HG02938 (cell line): ENCODE measurements around the gene INTS14.
"Not testable (repeated sequence)": the region's sequence is repeated elsewhere in the genome, so short reads cannot be mapped to it uniquely, and the experiment has no call there.

Experiments
- ATAC-seq: cut with Tn5 transposase; IDR thresholded peaks from one replicate; pipeline ENCODE4 v1.9.1; 2021; ENCODE audit warnings: mild to moderate bottlenecking, moderate library complexity; ENCODE audit not compliant: unreplicated experiment

INTS14 gene

DNA sequence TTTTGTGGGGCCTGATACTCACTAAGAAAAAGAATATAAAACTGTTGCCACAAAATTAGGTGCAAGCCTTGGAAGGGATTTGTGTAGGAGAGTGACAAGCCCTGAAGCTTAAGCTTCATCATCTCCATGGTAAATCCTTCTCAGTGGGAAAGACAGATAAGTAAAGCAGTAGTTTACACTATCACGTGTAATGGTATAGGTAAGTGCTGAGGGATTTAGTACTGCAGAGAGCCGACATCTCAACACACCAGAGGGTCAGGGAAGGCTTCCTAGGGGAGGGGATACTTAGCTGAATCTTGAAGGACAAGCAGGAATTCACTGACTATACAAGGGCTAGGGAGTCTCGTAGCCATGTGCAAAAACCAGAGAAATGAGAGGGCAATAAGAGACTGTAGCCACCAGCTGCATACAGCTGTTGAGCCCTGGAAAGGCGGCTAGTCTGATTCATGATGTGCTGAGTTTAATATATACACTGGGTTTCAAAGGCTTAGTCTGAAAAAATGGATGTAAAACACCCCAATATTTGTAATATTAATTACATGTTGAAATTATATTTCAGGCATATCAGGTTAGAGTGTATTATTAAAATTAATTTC is 21.9 kb upstream of the INTS14 start:
- no peak for ATAC-seq

GRCh38 chr15:65631503-65631902 is 20.6 kb upstream of the INTS14 start:
- ATAC-seq = no peak

GRCh38 chr15:65630760-65631159 is 19.8 kb upstream of the INTS14 start:
- ATAC-seq = no peak

DNA sequence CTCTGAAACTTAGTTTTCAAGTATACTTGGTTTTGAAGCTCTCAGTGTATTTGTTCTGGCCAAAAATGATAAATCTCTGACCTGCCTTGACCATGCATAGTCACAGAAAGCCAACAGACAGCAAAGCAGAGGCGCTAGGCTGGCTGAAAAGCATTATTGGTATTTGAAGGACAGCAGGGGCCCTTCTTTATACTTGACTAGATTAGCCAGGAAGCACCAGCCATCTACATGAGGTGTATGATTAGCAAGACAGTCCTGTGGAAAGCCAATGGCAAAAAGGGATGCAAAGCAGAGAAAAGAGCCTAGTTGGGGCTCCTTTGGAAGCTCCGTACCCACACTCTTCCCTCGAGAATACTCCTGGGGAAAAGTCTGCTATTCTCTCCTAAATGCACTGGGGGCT is 18.6 kb upstream of the INTS14 start:
- ATAC-seq = no peak

GRCh38 chr15:65626856-65627255 is 15.9 kb upstream of the INTS14 start:
- no peak for ATAC-seq

DNA sequence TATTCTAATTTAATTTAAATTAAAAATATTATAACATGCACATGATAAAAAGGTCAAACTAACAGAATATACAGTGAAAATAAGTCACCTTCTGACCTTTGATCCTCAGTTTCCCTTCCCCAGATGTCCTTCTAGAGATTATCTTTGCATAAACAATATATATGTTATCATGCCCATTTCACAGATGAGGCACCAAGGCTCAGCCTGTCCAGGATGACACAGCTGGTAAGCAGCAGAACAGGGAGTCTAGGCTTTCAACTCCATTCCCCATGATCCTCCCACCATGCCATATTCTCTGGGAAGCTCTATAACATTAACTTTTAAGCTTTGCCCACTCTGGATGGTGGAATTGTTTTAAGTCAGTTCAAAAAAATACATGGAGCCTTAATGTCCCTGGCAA is 12.2 kb upstream of the INTS14 start:
- ATAC-seq = no peak

DNA sequence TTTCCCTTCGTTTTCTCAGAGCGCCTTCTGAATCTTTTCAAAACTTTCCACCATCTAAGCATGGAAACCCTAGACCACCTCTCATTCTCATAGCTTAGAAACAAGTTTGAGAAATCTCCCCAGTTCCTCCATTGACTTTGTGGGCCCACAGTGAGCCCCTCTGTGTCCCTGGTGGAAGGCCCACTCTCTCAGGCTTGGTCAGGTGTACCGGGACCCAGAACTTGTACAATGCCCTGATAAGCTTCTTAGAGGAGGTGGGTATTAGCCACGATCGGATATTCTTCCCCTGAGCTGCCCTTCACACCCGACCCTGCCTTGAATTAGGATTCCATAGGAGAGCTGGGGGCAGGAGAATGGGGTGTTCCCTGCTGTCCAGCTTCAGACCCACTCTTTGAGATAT is 10.7 kb upstream of the INTS14 start, which contains the start of gene SLC24A1:
Gene SLC24A1 (plus strand): TSS at position 301 of the 400 bp plus-strand sequence. CDS start 2,143 bp downstream, outside the sequence.
- no peak for ATAC-seq

- ATAC-seq = no peak
These were observed 9.9 kb upstream of the INTS14 start for GRCh38 chr15:65620833-65621232.

DNA sequence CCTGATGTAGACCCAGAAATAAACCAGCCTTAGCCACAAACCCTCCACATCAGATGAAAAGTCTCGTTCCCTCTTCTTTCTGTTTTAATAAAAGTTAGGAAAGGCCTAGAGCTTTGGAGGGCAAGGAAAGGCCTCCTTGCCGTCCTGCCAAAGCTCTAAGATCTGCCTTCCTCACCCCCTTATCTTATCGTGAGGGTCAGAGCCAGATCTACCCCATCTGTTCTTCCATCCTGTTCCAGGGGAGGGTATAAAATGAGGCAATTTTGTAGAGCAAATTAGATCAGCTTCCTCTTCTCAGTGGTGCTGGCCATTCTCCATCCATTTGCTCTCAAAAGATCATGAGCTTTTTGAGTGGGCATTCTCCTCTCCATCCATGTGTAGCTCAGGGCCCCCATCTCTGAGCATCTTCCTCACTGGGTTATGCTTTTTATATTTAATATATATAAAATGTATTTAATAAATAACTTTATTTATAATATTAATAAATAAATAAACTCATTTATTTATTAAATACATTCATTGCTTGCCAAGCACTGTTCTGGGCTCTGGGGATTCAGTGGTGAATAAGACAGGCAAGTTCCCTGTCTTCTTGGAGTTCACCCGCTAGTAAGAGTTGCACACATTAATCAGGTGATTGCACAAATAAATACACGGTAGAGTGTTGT is 8.8 kb upstream of the INTS14 start:
- no peak for ATAC-seq

GRCh38 chr15:65618560-65619109 is 7.7 kb upstream of the INTS14 start:
- ATAC-seq = no peak

GRCh38 chr15:65615887-65616286 is 5.0 kb upstream of the INTS14 start:
- ATAC-seq = not testable (repeated sequence)

GRCh38 chr15:65612949-65613744 is 2.2 kb upstream of the INTS14 start:
- ATAC-seq = no peak

- no peak for ATAC-seq
These were observed 1.6 kb upstream of the INTS14 start for GRCh38 chr15:65612616-65612946.

DNA sequence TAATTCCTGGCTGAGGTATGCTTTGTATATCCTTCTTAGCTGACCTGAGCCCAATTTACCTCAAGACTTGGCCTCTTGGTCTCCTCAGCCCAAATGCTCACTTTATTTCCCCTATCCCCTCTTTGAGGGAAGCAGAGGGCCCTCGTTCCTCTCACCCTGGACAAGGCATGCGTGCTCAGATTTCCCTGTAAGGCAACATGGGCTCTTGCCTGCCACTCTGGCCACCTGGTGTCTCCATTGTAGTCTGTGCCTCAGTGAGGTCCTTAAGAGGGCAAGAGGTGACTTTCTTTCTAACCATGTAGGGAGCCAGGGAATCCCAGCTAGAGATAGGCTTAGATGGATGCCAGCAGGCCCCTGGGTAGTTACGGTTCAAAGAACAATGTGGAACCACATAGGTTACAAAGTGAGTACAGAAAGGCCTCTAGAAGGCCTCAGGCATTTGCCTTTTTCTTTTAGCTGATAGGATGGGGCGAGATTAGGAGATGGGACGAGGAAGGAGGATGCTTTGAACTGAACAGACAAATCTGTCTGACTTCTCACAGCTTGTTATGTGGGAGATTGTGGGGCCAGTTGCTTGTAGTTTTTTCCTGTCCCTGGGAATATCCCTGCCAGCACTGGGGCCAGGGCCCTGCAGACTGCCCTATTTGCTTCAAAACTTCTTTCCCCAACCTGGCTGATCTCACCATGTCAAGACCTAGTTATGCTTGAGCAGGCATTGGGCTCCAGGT is 1.1 kb upstream of the INTS14 start:
- ATAC-seq = no peak

GRCh38 chr15:65603559-65603958 is 7.4 kb downstream of the INTS14 start:
- ATAC-seq = no peak

- no peak for ATAC-seq
These were observed 7.8 kb downstream of the INTS14 start for GRCh38 chr15:65603134-65603533.

DNA sequence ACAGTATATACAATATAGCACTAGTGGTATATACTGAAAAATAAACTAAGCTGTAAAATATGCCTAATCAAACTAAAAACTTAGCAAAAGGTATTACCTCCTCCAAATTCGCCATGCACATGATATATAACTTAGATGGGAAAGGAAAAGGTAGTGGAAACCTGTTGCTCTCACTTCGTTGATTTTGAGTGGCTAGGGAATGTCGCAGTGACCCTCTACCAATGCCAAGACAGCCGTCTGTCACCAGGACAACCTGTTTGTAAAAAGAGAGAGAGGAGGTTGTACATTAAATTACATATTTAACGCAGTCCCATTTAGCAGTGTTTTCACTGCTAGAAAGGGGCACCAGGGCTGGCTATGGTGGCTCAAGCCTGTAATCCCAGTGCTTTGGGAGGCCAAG is 11.3 kb downstream of the INTS14 start:
- no peak for ATAC-seq

DNA sequence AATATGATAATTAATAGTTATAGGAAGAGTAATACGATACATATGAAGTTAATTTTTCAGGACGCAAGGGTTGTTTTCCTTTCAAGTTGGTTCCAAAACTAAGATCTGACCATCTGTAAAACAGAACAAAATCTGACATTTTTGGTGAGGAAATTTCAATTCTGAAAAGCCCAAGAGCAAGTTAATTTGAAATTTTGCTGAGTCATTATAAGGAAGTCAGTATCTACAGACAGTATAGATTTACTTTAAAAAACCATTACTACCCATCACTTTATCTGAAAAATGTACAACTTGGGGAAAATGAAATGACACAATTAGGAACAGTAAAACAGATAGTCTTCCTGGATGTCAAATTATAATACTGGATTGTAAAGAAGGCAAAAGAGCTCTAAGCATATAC is 12.5 kb downstream of the INTS14 start:
- ATAC-seq = no peak

DNA sequence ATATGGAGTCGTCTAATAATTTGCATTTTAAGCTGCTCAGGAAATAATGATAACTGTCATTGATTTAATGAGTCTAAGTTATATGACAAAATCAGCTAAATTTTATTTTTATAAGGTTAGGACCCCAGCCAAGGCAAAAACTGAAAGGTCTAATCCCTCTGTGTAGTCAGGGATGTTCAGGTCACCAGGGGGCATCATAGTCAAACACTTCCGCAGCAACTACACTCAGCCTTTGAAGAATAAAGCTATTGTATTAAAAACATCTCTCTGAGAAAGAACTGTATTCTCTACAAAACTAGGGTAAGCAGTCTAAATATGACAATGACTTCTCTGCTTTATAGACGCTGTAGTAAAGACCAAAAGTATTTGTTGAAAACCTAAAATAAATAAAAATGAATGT is 15.0 kb downstream of the INTS14 start:
- ATAC-seq = no peak

GRCh38 chr15:65587094-65587493 is 23.8 kb downstream of the INTS14 start:
- no peak for ATAC-seq

- no peak for ATAC-seq
These were observed 26.7 kb downstream of the INTS14 start for GRCh38 chr15:65584241-65584640.
